OCI-LY1 (cell line): ENCODE data around the gene SHLD2.
"Not testable (repeated sequence)": the region's sequence is repeated elsewhere in the genome, so short reads cannot be mapped to it uniquely, and the experiment has no call there.

Experiments used
- CTCF ChIP-seq: fragments of 200-600 bp; sonication (generic), shearing (Covaris generic); IDR thresholded peaks from 2 replicates; pipeline ENCODE4 v1.5.1; 2017; ENCODE audit warnings: mild to moderate bottlenecking, antibody characterized with exemption, low read length, moderate library complexity, mixed read lengths
- EZH2 ChIP-seq: fragments of 200-600 bp; sonication (generic), shearing (Covaris generic); IDR thresholded peaks from 2 replicates; pipeline ENCODE4 v1.8.0; 2017; ENCODE audit warnings: borderline replicate concordance, mixed run types, mild to moderate bottlenecking, antibody characterized with exemption, low read length, moderate library complexity, mixed read lengths

- not testable (repeated sequence) for TF ChIP-seq EZH2, CTCF
Observed at GRCh38 chr10:87213150-87213765, 118.3 kb downstream of the SHLD2 start.
